GM19463 (cell line): ENCODE results near the gene FTSJ1.
"Not testable (repeated sequence)": the region's sequence is repeated elsewhere in the genome, so short reads cannot be mapped to it uniquely, and the experiment has no call there.

Experiments used
- ATAC-seq: cut with Tn5 transposase; IDR thresholded peaks from one replicate; pipeline ENCODE4 v1.9.1; 2021; ENCODE audit warnings: mild to moderate bottlenecking, moderate library complexity; ENCODE audit not compliant: unreplicated experiment

FTSJ1 gene

GRCh38 chrX:48493890-48494364, 17.9 kb downstream of the FTSJ1 start:
- ATAC-seq = no peak

GRCh38 chrX:48496660-48497059, 20.7 kb downstream of the FTSJ1 start:
- ATAC-seq = no peak

- ATAC-seq = no peak
Observed at GRCh38 chrX:48497871-48498270, 21.9 kb downstream of the FTSJ1 start.

GRCh38 chrX:48498374-48498809, 22.4 kb downstream of the FTSJ1 start:
- ATAC-seq = no peak

GRCh38 chrX:48504261-48504660, 28.3 kb downstream of the FTSJ1 start:
- ATAC-seq = no peak

GRCh38 chrX:48505481-48505880, 29.5 kb downstream of the FTSJ1 start:
- ATAC-seq = no peak

GRCh38 chrX:48507246-48507645, 31.2 kb downstream of the FTSJ1 start:
- no peak for ATAC-seq

GRCh38 chrX:48508400-48509244, 32.6 kb downstream of the FTSJ1 start, which contains the start of gene PORCN:
Gene PORCN, plus strand, starts transcription at chrX:48508992. Its CDS starts 829 bp downstream, at chrX:48509821.
- peak; percentile 80 for ATAC-seq

- ATAC-seq = peak; percentile 18
Observed at GRCh38 chrX:48509245-48509590, 33.2 kb downstream of the FTSJ1 start.

- no peak for ATAC-seq
Observed at GRCh38 chrX:48509619-48510018, 33.6 kb downstream of the FTSJ1 start.

GRCh38 chrX:48511560-48511959, 35.6 kb downstream of the FTSJ1 start:
- ATAC-seq = no peak

GRCh38 chrX:48512371-48512935, 36.5 kb downstream of the FTSJ1 start:
- ATAC-seq = no peak

GRCh38 chrX:48513670-48514069, 37.7 kb downstream of the FTSJ1 start:
- ATAC-seq = no peak

- ATAC-seq = no peak
Observed at GRCh38 chrX:48514126-48514806, 38.3 kb downstream of the FTSJ1 start.

- ATAC-seq = no peak
Observed at GRCh38 chrX:48514868-48515460, 39.0 kb downstream of the FTSJ1 start.

- no peak for ATAC-seq
Observed at GRCh38 chrX:48515842-48516241, 39.8 kb downstream of the FTSJ1 start.

- no peak for ATAC-seq
Observed at GRCh38 chrX:48516285-48516684, 40.3 kb downstream of the FTSJ1 start.

- no peak for ATAC-seq
Observed at GRCh38 chrX:48516987-48517386, 41.0 kb downstream of the FTSJ1 start.

GRCh38 chrX:48519481-48519880, 43.5 kb downstream of the FTSJ1 start:
- not testable (repeated sequence) for ATAC-seq

- no peak for ATAC-seq
Observed at GRCh38 chrX:48520455-48520854, 44.5 kb downstream of the FTSJ1 start.

- no peak for ATAC-seq
Observed at GRCh38 chrX:48520976-48521352, 45.0 kb downstream of the FTSJ1 start.
